Trophoblast cell (in vitro differentiated cells and primary cell): ENCODE measurements around the gene OR1E2.

ENCODE experiments used
- DNase-seq, 2 donors: peaks; one replicate each; pipeline ENCODE4 v3.0.0-alpha.2; 2016
- H2AFZ ChIP-seq: 2 replicates; pipeline ENCODE4 v1.6.1; 2013; ENCODE audit warnings: low read length, moderate library complexity, mild to moderate bottlenecking; ENCODE audit not compliant: insufficient read depth, poor library complexity
- H2AK5ac ChIP-seq: 2 replicates; pipeline ENCODE4 v1.6.1; 2013; ENCODE audit warnings: mild to moderate bottlenecking, low read length
- H2BK120ac ChIP-seq: 2 replicates; pipeline ENCODE4 v1.6.1; 2013; ENCODE audit warnings: low read length, mild to moderate bottlenecking, moderate library complexity; ENCODE audit not compliant: insufficient read depth, poor library complexity
- H2BK12ac ChIP-seq: 2 replicates; pipeline ENCODE4 v1.6.1; 2013; ENCODE audit warnings: mild to moderate bottlenecking, low read length, moderate library complexity
- H2BK5ac ChIP-seq: 2 replicates; pipeline ENCODE4 v1.6.1; 2013; ENCODE audit warnings: low read length, low read depth, moderate library complexity, mild to moderate bottlenecking; ENCODE audit not compliant: poor library complexity
- H3K14ac ChIP-seq: 2 replicates; pipeline ENCODE4 v1.6.1; 2013; ENCODE audit warnings: mild to moderate bottlenecking, low read length
- H3K18ac ChIP-seq: 2 replicates; pipeline ENCODE4 v1.6.1; 2013; ENCODE audit warnings: mild to moderate bottlenecking, low read length
- H3K23ac ChIP-seq: 2 replicates; pipeline ENCODE4 v1.6.1; 2013; ENCODE audit warnings: low read length
- H3K27ac ChIP-seq: 2 replicates; pipeline ENCODE4 v1.5.1; 2013; ENCODE audit warnings: low read depth, mild to moderate bottlenecking, inconsistent platforms, low read length, moderate library complexity
- H3K27me3 ChIP-seq: 2 replicates; pipeline ENCODE4 v1.6.1; 2013; ENCODE audit warnings: inconsistent platforms, mild to moderate bottlenecking, low read length, moderate library complexity; ENCODE audit not compliant: insufficient read depth
- H3K36me3 ChIP-seq, 2 experiments: 1 replicate in 1 of 2; 2 replicates in 1 of 2; pipeline ENCODE4 v1.6.1; 2013; ENCODE audit warnings: low read length in 2 of 2, mild to moderate bottlenecking in 2 of 2, moderate library complexity in 1 of 2; ENCODE audit not compliant: insufficient read depth in 2 of 2, control insufficient read depth in 1 of 2
- H3K4ac ChIP-seq: 2 replicates; pipeline ENCODE4 v1.6.1; 2013; ENCODE audit warnings: low read depth, mild to moderate bottlenecking, low read length, moderate library complexity
- H3K4me1 ChIP-seq, 2 experiments: 1 replicate in 1 of 2; 2 replicates in 1 of 2; pipeline ENCODE4 v1.6.1; 2013; ENCODE audit warnings: low read length in 2 of 2, mild to moderate bottlenecking in 2 of 2, moderate library complexity in 1 of 2; ENCODE audit not compliant: insufficient read depth in 2 of 2, control insufficient read depth in 1 of 2
- H3K4me2 ChIP-seq: 2 replicates; pipeline ENCODE4 v1.6.1; 2013; ENCODE audit warnings: inconsistent platforms, mild to moderate bottlenecking, low read length, moderate library complexity
- H3K4me3 ChIP-seq: 2 replicates; pipeline ENCODE4 v1.5.1; 2013; ENCODE audit warnings: mild to moderate bottlenecking, low read depth, low read length, inconsistent platforms
- H3K79me1 ChIP-seq: one replicate; pipeline ENCODE4 v1.6.1; 2013; ENCODE audit warnings: low read length
- H3K79me2 ChIP-seq: 2 replicates; pipeline ENCODE4 v1.6.1; 2013; ENCODE audit warnings: low read length, mild to moderate bottlenecking; ENCODE audit not compliant: control insufficient read depth, insufficient read depth, poor library complexity
- H3K9ac ChIP-seq: 2 replicates; pipeline ENCODE4 v1.6.1; 2013; ENCODE audit warnings: mild to moderate bottlenecking, low read length
- H3K9me3 ChIP-seq: 2 replicates; pipeline ENCODE4 v1.6.1; 2013; ENCODE audit warnings: low read depth, mild to moderate bottlenecking, control low read depth, inconsistent platforms, low read length; ENCODE audit not compliant: insufficient read depth
- H4K12ac ChIP-seq: 2 replicates; pipeline ENCODE4 v1.6.1; 2013; ENCODE audit warnings: low read depth, mild to moderate bottlenecking, low read length, moderate library complexity
- H4K8ac ChIP-seq: 2 replicates; pipeline ENCODE4 v1.6.1; 2013; ENCODE audit warnings: low read depth, mild to moderate bottlenecking, low read length, moderate library complexity
- H4K91ac ChIP-seq: one replicate; pipeline ENCODE4 v1.6.1; 2013; ENCODE audit warnings: low read depth, mild to moderate bottlenecking, low read length, moderate library complexity
- WGBS: extraction: QIAGEN DNeasy Blood & Tissue Kit; methylation state at CpG from one replicate; pipeline ENCODE4 v1.1.7; 2013; ENCODE audit warnings: missing lambda C conversion rate; ENCODE audit not compliant: insufficient read length, insufficient coverage; ENCODE audit errors: extremely low coverage; 5-methylcytosine and 5-hydroxymethylcytosine counted together

The OR1E2 gene

DNA sequence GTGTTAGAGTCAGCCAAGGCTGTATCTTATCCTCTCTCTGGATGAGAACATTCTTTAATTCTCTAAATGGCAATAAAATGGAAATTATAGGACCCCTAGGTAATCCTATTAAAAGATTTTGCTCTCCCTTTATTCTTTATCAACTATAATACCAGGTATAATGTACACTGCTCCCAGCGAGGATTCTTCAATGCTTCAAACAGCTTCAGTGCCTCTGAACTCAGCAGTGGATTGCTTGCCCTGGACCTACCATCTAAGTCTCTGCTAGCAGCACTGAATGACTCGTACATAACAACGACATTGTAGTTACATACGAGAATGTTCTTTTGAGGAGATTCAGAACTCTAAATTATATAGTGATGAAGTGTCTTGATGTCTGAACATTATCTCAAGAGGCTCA is 43.9 kb downstream of the OR1E2 start:
- no peak overlapping the region for H2BK5ac ChIP-seq
- no peak overlapping the region for H3K4me3 ChIP-seq
- H3K4me1 ChIP-seq = no peaks in the 10 kb centered on the region
- no peak overlapping the region for H2BK120ac ChIP-seq
- no peaks in the 10 kb centered on the region for H3K79me1 ChIP-seq
- H3K14ac ChIP-seq = no peak overlapping the region
- no peak overlapping the region for H3K9ac ChIP-seq
- no CpG with 5 or more reads among the region's 4 CpGs for WGBS
- no peak overlapping the region for H4K8ac ChIP-seq
- no peak overlapping the region for H3K4me2 ChIP-seq
- no peak overlapping the region for H3K18ac ChIP-seq
- H3K36me3 ChIP-seq = no peaks in the 10 kb centered on the region
- no peak overlapping the region for H2AFZ ChIP-seq
- no peaks in the 10 kb centered on the region for H3K79me2 ChIP-seq
- no peak overlapping the region for H4K12ac ChIP-seq
- H3K9me3 ChIP-seq = peaks cover 9% of the 10 kb centered on the region
- H3K23ac ChIP-seq = no peak overlapping the region
- H4K91ac ChIP-seq = no peak overlapping the region
- peaks cover 2% of the 10 kb centered on the region for H3K27me3 ChIP-seq
- no peak overlapping the region for H3K27ac ChIP-seq
- H2BK12ac ChIP-seq = no peak overlapping the region
- no peak for DNase-seq
- H3K4ac ChIP-seq = no peak overlapping the region
- no peak overlapping the region for H2AK5ac ChIP-seq

DNA sequence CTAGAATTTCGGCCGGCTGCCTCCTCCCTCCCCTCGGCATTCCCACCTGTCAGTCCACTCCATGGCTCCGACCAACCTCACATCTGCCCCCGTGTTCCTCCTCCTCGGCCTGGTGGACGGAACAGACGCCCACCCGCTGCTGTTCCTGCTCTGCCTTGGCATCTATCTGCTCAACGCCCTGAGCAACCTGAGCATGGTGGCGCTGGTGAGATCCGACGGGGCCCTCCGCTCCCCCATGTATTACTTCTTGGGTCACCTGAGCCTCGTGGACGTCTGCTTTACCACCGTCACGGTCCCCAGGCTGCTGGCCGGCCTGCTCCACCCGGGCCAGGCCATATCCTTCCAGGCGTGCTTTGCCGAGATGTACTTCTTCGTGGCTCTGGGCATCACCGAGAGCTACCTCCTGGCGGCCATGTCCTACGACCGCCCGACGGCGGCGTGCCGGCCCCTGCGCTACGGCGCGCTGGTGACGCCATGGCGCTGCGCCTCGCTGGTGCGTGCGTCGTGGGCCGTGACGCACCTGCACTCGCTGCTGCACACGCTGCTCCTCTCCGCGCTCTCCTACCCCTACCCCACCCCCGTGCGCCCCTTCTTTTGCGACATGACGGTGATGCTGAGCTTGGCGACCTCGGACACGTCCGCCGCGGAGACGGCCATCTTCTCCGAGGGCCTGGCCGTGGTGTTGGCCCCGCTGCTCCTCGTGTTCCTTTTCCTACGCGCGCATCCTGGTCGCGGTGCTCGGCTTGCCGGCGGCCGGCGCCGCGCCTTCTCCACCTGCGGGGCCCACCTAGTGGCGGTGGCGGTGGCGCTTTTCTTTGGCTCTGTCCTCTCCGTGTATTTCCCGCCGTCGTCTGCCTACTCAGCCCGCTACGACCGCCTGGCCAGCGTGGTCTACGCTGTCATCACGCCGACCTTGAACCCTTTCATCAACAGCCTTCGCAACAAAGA is 47.5 kb downstream of the OR1E2 start, which contains the start of gene OR3A2:
Gene OR3A2 (minus strand): TSS at position 440 of the 948 bp plus-strand sequence.
- Histone ChIP-seq H2BK12ac (no peak within 1 kb of the TSS), H3K9me3 (peaks cover 9% of the 10 kb centered on the region), H4K8ac (no peak within 1 kb of the TSS), H3K4ac (no peak within 1 kb of the TSS), H3K27ac (no peak within 1 kb of the TSS), H3K36me3 (no peaks in the 10 kb centered on the region), H3K14ac (no peak within 1 kb of the TSS), H3K27me3 (peaks cover 2% of the 10 kb centered on the region), H3K4me2 (no peak within 1 kb of the TSS), H3K4me1 (no peaks in the 10 kb centered on the region), H2AK5ac (no peak within 1 kb of the TSS), H3K18ac (no peak within 1 kb of the TSS), H2BK120ac (no peak within 1 kb of the TSS), H3K79me1 (no peaks in the 10 kb centered on the region), H3K9ac (no peak within 1 kb of the TSS), H3K79me2 (no peaks in the 10 kb centered on the region), H4K91ac (no peak within 1 kb of the TSS), H4K12ac (no peak within 1 kb of the TSS), H3K4me3 (no peak within 1 kb of the TSS), H3K23ac (no peak within 1 kb of the TSS), H2BK5ac (no peak within 1 kb of the TSS), H2AFZ (no peak within 1 kb of the TSS)
- DNase-seq = no peak
- WGBS = no CpG with 5 or more reads among the region's 92 CpGs
